Gastrocnemius medialis (tissue), 4 donors: Measurements from ENCODE around the gene UGGT2.

Source experiments
- CTCF ChIP-seq, 5 experiments: fragments of 450-650 bp in 3 of 5; fragments of 200-600 bp in 2 of 5; sonication (generic) in 2 of 5; IDR thresholded peaks in 4 of 5; conservative IDR thresholded peaks in 1 of 5; 1 replicate in 4 of 5; 2 replicates in 1 of 5; pipeline ENCODE4 v1.5.1; 2016 to 2019; ENCODE audit warnings: antibody characterized with exemption in 5 of 5, mild to moderate bottlenecking in 3 of 5, moderate library complexity in 3 of 5
- POLR2A ChIP-seq, 2 donors: fragments of 450-650 bp; IDR thresholded peaks; one replicate each; pipeline ENCODE4 v1.6.1; 2017; ENCODE audit warnings: antibody characterized with exemption in 2 of 2, mild to moderate bottlenecking in 2 of 2, moderate library complexity in 2 of 2

DNA sequence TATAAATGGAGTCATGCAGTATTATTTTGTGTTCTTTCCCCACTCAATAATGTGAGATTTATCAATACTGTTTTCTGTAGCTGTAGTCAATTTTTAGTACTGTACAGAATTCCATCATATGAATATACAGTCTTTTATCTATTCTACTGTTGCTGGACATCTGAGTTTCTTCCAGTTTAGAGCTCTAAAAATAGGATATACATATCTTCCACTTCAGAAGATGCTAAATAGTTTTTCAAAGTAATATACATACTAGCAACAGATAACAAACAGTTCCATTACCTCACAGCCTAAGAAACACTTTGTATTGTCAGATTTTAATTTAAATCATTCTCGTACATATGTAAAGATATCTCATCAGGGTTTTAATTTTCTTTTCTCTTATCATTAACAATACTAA is 149.6 kb downstream of the UGGT2 start:
- no peak for TF ChIP-seq CTCF (IDR thresholded peaks at IDR 0.05 in 4 of 5, conservative IDR thresholded peaks at IDR 0.05 in 1 of 5)
- no peak for TF ChIP-seq POLR2A (IDR thresholded peaks at IDR 0.05)
